ES-I3 (cell line): ENCODE measurements around the gene SCAMP1.
"Not testable (repeated sequence)": the region's sequence is repeated elsewhere in the genome, so short reads cannot be mapped to it uniquely, and the experiment has no call there.

Experiments
- H3K36me3 ChIP-seq: 2 replicates; pipeline ENCODE4 v1.6.1; 2013; ENCODE audit warnings: mild to moderate bottlenecking, low read length, control low read depth, moderate library complexity; ENCODE audit not compliant: insufficient read depth
- H3K4me1 ChIP-seq: 2 replicates; pipeline ENCODE4 v1.6.1; 2013; ENCODE audit warnings: mild to moderate bottlenecking, control low read depth, low read length; ENCODE audit not compliant: insufficient read depth
- H3K9ac ChIP-seq: 2 replicates; pipeline ENCODE4 v1.6.1; 2013; ENCODE audit warnings: low read depth, mild to moderate bottlenecking, low read length, moderate library complexity
- H3K9me3 ChIP-seq: 2 replicates; pipeline ENCODE4 v1.6.1; 2013; ENCODE audit warnings: mild to moderate bottlenecking, low read length, moderate library complexity; ENCODE audit not compliant: control insufficient read depth, insufficient read depth

The SCAMP1 gene

DNA sequence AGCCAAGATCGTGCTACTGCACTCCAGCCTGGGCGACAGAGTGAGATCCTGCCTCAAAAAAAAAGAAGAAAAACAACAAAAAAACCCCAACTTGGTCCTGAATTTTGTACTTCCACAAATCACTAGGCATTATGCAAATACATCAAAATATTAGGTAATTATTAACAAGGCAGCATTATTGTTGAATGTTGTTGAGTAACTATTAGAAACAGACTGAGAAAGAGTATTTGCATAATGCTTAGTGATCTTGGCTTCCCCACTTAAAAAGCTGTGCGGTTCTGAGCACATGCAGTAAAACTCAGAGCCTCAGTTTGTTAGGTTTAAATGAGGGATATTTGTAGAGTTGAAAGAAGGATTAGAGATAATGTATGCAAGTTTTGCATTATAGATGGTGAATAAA lies 64.2 kb downstream of the SCAMP1 start:
- H3K4me1 ChIP-seq = no peaks in the 10 kb centered on the region
- no peaks in the 10 kb centered on the region for H3K9me3 ChIP-seq
- no peaks in the 10 kb centered on the region; the same call in 1 of the 2 replicates for H3K36me3 ChIP-seq
- no peak overlapping the region for H3K9ac ChIP-seq

DNA sequence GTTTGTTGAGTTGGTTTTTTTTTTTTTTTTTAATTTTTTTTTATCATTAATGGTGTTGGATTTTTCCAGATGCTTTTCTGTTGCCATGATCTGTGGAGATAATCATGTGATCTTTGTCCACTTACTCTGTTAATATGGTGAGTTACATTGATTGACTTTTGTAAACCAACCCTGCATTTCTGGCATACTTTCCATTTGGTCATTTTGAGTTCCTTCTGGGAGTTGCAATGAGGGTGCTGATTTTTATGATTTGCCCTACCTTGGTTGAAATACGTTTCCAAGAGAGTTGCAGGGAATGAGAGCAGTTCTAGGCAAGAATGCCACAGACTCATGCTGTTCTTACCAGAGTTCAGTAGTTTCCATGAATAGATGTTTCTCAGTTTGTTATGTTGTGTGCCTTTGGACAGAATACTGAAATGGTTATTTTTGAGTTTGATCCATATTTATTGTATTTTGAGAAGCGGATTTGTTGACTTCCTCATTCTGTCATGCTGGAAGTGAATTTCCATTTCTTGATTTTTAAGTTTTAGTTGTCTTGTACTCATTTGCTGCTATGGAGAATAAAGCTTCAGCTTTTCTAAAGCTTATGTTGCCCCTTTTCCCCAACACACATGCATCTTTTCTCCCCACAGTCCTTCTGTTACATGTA lies 69.0 kb downstream of the SCAMP1 start:
- Histone ChIP-seq H3K36me3 (no peaks in the 10 kb centered on the region), H3K9ac (no peak overlapping the region), H3K9me3 (no peaks in the 10 kb centered on the region)

DNA sequence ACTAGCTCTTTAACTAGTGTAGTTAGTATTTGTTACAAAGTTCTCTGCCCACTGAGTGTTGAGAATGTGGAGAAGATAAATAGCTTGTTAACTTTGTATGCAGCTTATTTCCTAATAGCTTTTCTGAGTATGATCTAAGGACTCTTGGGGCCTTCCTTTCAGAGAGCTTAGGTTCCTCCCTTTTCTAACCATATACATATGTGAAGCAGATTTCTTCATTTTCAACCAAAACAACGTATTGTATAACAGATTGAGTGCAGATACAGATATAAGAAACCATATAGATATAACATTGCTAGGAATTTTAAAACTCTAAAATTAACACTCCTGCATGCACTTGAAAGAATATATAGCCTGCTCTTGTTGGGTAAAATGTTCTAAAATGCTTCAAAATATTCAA lies 70.4 kb downstream of the SCAMP1 start:
- Histone ChIP-seq H3K36me3 (no peaks in the 10 kb centered on the region), H3K9me3 (no peaks in the 10 kb centered on the region), H3K9ac (no peak overlapping the region), H3K4me1 (no peaks in the 10 kb centered on the region)

More for the DNA sequence above, 69.0 kb downstream of the SCAMP1 start:
- H3K4me1 ChIP-seq = no peaks in the 10 kb centered on the region

DNA sequence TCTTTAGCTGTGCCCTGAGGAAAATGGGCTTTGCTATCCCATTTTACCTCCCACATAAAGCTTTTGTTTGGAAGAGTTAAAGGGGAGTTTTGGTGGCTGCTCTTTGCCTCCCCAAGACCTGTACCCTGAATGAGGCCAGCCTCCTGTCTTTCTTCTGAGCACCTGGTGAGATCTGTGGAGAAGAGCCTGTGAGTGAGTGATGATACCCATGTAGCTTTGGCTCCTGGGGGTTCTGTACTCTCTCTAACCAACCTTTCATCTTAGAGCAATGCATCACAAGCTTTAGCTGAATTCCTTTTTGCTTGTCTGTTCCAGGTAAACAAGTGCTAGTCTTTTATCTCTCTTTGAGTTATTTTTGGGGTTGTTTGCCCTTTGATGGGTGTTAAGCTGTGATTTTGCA lies 73.6 kb downstream of the SCAMP1 start:
- Histone ChIP-seq H3K36me3 (no peaks in the 10 kb centered on the region), H3K9ac (no peak overlapping the region), H3K4me1 (no peaks in the 10 kb centered on the region)

DNA sequence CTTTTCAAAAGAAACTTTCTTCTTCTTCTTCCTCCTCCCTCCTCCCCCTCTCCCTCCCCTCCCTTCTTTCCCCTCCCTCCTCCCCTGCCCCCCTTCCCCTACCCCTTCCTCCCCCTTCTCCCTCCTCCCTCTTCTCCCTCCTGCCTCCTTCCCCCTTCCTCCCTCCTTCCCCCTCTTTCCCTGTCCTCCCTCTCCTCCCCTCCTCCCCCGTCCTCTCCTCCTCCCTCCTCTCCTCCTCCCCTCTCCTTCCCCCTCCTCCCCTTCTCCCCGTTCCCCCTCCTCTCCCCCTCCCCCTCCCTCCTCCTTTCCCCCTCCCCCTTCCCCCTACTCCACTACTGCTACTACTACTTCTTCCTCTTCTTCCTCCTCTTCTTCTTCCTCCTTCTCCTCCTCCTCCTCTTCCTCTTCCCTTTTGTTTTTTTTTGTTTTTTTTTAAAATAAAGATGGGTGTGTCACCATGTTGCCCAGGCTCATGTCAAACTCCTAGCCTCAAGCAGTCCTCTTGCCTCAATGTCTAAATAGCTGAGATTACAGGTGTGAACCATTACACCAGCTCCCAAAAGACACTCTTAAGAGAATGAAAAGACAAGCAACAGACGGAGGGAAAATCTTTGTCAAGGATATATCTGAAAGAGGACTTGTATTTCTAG lies 87.5 kb downstream of the SCAMP1 start:
- Histone ChIP-seq H3K9ac (no peak overlapping the region), H3K36me3 (no peaks in the 10 kb centered on the region), H3K9me3 (no peaks in the 10 kb centered on the region), H3K4me1 (no peaks in the 10 kb centered on the region)

More for the DNA sequence above, 73.6 kb downstream of the SCAMP1 start:
- H3K9me3 ChIP-seq = no peaks in the 10 kb centered on the region

DNA sequence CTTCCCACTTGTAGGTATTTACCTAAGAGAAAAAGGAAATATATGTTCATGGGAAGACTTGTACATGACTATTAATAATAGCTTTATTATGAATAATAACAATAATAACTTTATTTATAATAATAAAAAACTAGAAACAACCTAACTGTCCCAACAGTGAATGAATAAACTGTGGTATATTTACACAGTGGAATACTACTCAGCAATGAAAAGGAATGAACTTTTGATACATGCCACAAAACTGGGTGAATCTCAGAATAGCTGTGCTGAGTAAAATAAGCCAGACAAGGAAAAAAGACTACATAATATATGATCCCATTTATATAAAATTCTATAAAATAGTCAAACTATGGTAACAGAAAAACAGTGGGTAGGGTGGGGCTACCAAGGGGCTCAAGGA lies 88.7 kb downstream of the SCAMP1 start:
- Histone ChIP-seq H3K36me3 (no peaks in the 10 kb centered on the region), H3K9ac (no peak overlapping the region), H3K9me3 (no peaks in the 10 kb centered on the region), H3K4me1 (no peaks in the 10 kb centered on the region)

DNA sequence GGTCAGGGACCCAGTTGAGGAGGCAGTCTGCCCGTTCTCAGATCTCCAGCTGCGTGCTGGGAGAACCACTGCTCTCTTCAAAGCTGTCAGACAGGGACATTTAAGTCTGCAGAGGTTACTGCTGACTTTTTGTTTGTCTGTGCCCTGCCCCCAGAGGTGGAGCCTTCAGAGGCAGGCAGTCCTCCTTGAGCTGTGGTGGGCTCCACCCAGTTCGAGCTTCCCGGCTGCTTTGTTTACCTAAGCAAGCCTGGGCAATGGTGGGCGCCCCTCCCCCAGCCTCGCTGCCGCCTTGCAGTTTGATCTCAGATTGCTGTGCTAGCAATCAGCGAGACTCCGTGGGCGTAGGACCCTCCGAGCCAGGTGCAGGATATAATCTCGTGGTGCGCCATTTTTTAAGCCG lies 97.1 kb downstream of the SCAMP1 start:
- not testable (repeated sequence) for H3K9ac ChIP-seq

DNA sequence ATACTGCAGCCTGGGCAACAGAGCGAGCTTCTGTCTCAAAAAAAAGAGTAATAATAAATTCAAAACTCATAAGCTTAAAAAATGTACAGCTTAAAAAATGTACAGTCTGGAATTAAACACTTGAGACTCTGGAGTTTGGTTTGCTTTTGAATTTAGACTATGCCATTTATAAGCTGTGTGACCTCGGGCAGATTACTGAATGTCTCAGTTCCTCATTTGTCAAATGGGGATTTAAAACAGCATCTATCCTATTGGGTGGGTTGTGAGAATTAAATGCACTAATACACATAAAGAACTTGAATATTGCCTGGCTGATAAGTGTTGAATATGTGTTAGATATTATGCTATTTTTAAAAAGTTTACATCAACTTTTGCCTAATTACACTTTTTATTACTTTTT lies 98.4 kb downstream of the SCAMP1 start:
- Histone ChIP-seq H3K9me3 (no peaks in the 10 kb centered on the region), H3K36me3 (no peaks in the 10 kb centered on the region), H3K4me1 (no peaks in the 10 kb centered on the region)

More for the DNA sequence above, 97.1 kb downstream of the SCAMP1 start:
- not testable (repeated sequence) for H3K36me3 ChIP-seq, H3K9me3 ChIP-seq, H3K4me1 ChIP-seq

DNA sequence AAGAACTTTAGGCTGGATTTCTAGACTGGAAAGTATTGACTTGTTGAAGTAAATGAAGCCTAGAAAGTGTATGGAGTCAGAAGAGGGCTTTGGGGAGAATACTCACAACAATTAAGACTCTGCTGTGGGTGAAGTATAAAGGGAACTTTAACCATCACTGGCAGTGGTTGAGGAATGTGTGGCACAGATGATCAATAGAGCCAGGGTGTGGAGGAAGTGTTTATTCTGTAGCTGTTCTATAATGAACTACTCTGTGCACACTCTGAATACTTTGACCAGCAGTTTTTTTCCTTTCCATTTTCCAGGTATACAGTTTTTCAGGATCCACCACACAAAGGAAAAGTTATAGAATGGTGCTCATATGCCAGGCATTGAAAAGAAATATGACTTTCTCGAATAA lies 106.7 kb downstream of the SCAMP1 start:
- no peak overlapping the region for H3K9ac ChIP-seq
- no peaks in the 10 kb centered on the region for H3K36me3 ChIP-seq
- no peaks in the 10 kb centered on the region for H3K4me1 ChIP-seq
- no peaks in the 10 kb centered on the region for H3K9me3 ChIP-seq

More for the DNA sequence above, 98.4 kb downstream of the SCAMP1 start:
- H3K9ac ChIP-seq = no peak overlapping the region

DNA sequence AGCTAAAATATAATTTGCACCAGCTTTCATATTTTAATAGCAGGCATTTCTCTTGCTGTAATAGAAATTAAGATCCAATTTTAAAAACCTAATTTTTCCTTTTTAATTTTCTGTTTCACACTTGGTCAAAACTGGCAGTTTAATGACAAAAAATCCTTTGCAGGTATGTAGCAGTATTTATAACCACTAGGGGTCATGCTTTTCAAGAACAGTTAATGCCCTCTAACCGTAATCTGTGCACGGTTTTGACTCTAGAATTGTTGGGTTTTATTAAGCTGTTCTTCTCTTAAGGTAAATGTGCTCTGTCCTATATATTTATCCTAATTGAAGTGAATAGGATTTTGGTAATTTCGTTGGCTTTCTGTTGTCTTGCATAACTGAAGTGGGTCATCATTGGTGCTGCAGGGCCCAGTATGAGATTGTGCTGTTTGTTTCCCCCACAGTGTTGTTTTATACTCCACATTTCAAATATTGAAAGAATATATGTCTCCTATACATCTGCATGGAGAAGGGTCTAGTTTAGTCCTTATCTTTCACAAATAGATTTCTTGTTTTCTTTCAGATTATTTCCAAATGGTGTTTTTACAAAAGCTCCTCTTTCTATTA lies 107.4 kb downstream of the SCAMP1 start:
- Histone ChIP-seq H3K9ac (no peak overlapping the region), H3K4me1 (no peaks in the 10 kb centered on the region), H3K9me3 (no peaks in the 10 kb centered on the region), H3K36me3 (no peaks in the 10 kb centered on the region)

DNA sequence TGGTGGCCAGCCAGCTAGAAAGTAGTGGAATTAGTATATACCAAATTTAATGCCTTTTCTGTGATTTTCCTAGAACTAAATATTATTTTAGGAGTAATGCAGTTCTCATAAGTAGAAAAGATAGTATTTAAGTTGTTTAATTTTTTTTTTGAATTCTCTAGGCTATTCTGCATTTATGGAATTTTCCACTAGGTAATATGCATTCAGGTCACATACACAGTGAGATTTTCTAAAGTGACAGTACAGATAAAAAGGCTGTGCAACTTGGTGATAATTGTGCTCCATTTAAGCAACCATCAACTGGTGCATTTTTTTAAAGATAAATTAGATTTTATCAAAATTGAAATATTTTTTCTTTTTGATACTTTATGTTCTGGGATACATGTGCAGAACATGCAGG lies 111.5 kb downstream of the SCAMP1 start:
- no peaks in the 10 kb centered on the region for H3K36me3 ChIP-seq
- H3K9me3 ChIP-seq = no peaks in the 10 kb centered on the region
- H3K4me1 ChIP-seq = no peaks in the 10 kb centered on the region
- H3K9ac ChIP-seq = no peak overlapping the region

DNA sequence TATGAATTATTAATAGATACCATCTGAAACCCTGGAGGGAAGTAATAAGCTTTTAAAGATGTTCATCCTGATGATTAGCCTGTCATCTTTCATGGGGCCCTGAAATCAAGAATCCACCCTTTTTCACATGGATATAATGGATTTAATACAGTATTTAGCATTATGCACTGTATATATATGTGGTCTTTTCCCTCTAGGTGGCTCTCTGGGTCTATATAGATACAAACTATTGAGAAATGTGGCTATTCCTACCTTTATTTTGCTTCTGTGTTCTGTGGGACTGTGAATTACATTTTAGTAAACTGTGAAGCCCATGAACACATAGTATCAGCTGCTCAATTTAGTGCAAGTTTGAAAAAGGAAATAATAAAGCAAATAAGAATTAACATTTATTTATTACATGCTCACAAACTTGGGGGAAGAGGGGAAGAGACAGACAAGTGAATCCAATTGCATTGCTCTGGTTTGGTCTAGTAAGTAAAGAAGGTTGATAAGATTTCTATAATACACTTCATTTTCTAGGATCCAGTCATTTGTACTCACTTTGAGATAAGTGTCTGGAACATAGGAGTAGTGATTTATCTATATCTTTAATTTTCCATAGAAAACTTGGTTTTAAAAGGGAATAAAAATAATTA lies 112.2 kb downstream of the SCAMP1 start:
- Histone ChIP-seq H3K9me3 (no peaks in the 10 kb centered on the region), H3K9ac (no peak overlapping the region), H3K36me3 (no peaks in the 10 kb centered on the region), H3K4me1 (no peaks in the 10 kb centered on the region)

DNA sequence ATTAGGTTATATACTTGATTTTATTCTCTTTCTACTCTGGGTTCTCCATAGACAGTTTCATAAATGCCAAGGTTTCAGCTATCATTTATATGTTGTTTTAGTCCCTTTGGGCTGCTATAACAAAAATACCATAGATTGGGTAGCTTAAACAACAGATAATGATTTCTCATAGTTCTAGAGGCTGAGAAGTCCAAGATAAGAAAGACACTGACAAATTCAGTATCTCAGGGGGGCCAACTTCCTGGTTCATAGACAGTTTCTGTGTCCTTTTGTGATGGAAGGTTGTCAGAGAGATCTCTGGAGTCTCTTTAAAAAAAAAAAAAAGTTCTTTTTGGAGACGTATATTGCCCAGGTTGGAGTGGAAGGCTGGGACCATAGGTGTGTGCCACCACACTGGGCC lies 113.3 kb downstream of the SCAMP1 start:
- Histone ChIP-seq H3K9ac (no peak overlapping the region), H3K4me1 (no peaks in the 10 kb centered on the region), H3K36me3 (no peaks in the 10 kb centered on the region), H3K9me3 (no peaks in the 10 kb centered on the region)

DNA sequence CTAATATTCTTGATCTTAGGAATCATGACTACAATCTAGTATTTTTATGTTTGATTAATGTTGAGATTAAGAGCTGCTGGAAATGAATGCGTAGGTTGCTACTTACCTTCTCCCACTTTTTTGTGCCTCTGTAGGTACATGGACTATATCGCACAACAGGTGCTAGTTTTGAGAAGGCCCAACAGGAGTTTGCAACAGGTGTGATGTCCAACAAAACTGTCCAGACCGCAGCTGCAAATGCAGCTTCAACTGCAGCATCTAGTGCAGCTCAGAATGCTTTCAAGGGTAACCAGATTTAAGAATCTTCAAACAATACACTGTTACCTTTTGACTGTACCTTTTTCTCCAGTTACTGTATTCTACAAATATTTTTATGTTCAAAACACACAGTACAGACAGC lies 115.0 kb downstream of the SCAMP1 start:
- no peak overlapping the region for H3K9ac ChIP-seq
- no peaks in the 10 kb centered on the region for H3K9me3 ChIP-seq
- H3K36me3 ChIP-seq = no peaks in the 10 kb centered on the region
- H3K4me1 ChIP-seq = no peaks in the 10 kb centered on the region

DNA sequence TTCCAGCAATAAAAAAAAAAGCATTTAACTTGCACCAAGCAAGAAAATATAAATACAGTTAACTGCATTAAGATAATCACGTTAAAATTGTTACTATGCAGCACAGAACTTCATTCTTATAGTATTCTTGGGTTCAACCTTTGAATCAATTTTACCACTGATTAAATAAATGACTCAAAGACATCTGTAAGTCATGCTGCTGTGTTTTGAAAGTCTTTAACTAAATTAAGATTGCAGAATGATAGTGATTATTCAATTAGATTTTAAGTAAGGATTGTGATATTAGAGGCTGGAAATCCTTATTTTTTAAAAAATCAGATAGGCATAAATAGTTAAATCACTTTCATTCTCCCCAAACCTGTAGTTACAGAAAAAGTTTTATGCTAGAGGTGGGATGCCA lies 116.4 kb downstream of the SCAMP1 start:
- Histone ChIP-seq H3K4me1 (no peaks in the 10 kb centered on the region), H3K9me3 (no peaks in the 10 kb centered on the region), H3K9ac (no peak overlapping the region), H3K36me3 (no peaks in the 10 kb centered on the region)
